ENCODE data around the gene TUBB4B. TPM values are rescaled to one million over a fixed set of nuclear protein-coding genes. Genes with fewer than 3 reads are reported as not detected.

Gene TUBB4B
- total and polyA plus RNA-seq, 10 donors = 55.1 to 137 (median 103) TPM

DNA sequence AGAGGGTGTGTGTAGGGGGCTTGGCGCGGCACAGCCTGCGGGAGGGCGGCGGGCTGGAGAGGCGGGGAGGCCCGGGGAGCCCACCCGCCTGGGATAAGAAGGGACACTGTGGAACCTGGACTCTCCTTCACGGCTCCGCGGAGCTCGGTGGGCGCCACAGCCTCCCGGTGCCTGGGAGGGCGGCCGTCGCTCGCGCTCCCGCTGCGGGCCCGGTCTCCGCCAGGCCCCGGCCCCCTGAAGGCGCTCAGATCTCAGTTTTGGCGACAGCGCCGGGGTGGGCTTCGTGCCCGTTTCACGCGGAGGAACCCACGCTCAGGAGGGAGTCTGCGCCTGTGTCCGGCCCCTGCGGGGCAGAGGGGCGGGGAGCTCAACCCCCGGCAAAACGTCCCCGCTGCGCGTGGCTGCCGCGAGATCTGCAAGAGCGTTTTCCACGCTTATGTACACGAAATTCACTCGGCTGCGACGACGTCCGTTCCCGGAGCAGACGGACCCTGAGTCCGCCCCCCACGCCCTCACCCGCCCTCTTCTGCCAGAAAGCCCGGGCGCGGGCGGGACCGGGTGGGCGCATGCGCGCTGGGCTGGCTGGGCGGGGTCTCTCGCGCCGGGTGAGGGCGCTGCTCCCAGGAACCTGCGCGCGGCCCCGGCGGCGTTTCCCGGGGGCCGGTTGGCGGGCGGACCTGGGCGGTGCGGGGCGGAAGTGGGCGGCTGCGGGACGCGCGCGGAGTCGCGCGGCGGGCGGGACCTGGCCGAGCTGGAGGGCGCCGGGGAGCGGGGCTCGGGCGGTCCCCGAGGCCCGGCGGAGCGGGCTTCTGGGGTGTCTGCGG is 13.7 kb downstream of the TUBB4B start, which contains the start of gene NELFB:
TSS of gene NELFB (plus strand) at position 704 of the 824 bp plus-strand sequence.
- no peaks in the 10 kb centered on the region for H3K9me3 ChIP-seq
- H3K4me3 ChIP-seq = peak within 1 kb of the TSS; percentile 90 to 100 (median 100)
- H3K36me3 ChIP-seq = peaks cover 0 to 35% (median 22%) of the 10 kb centered on the region in 6 donors
- no peaks in the 10 kb centered on the region for H3K27me3 ChIP-seq (replicated peaks in 1 of 7)
- H3K27ac ChIP-seq = peak within 1 kb of the TSS in 7 of 8 donors; percentile 61 to 92 (median 88)
- whole genome bisulfite sequencing, 5 donors = 3 to 8% (median 3%) methylated on average over 35 to 105 of the region's 105 CpGs
- peak; percentile 99 for DNase-seq
- peaks cover 9 to 56% (median 31%) of the 10 kb centered on the region in 6 donors for H3K4me1 ChIP-seq
- intact Hi-C loops (cut with DNase I; ENCODE audit: low total_unique reads) = no loop called here
- TF ChIP-seq POLR2A (IDR thresholded peaks at IDR 0.05) = peak in 1 of 3 donors; percentile 59
- TF ChIP-seq, protein P1, sequence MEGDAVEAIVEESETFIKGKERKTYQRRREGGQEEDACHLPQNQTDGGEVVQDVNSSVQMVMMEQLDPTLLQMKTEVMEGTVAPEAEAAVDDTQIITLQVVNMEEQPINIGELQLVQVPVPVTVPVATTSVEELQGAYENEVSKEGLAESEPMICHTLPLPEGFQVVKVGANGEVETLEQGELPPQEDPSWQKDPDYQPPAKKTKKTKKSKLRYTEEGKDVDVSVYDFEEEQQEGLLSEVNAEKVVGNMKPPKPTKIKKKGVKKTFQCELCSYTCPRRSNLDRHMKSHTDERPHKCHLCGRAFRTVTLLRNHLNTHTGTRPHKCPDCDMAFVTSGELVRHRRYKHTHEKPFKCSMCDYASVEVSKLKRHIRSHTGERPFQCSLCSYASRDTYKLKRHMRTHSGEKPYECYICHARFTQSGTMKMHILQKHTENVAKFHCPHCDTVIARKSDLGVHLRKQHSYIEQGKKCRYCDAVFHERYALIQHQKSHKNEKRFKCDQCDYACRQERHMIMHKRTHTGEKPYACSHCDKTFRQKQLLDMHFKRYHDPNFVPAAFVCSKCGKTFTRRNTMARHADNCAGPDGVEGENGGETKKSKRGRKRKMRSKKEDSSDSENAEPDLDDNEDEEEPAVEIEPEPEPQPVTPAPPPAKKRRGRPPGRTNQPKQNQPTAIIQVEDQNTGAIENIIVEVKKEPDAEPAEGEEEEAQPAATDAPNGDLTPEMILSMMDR (IDR thresholded peaks at IDR 0.05 in 8 of 11, conservative IDR thresholded peaks at IDR 0.05 in 3 of 11) = peak in 3 of 11 experiments; percentile 29 to 42 (median 30)
- TF ChIP-seq POLR2AphosphoS5 (IDR thresholded peaks at IDR 0.05) = peak; percentile 87 to 89 (median 88)

DNA sequence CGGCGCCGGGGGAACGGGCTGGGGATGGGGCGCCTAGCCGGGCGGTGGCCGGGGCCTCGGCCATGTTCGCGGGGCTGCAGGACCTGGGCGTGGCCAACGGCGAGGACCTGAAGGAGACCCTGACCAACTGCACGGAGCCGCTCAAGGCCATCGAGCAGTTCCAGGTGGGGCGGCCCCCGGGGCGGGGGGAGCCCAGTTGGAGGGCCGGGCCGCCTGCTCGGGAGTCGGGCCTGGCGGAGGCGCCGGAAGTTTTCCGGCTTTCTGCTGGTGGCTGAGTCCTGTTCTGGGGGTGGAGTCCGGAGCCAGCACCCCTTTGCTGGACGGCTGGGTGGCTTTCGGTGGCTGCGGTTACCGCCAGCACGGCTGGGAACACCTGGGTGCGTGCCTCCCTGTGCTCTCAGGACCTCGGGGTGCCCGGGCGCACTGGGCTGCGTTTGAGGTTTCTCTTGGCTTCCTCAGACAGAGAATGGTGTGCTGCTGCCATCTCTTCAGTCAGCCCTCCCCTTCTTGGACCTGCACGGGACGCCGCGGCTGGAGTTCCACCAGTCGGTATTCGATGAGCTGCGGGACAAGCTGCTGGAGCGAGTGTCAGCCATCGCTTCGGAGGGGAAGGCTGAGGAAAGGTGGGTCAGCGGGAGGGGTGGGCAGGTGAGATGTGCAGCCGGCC is 14.5 kb downstream of the TUBB4B start:
- no peak for DNase-seq

DNA sequence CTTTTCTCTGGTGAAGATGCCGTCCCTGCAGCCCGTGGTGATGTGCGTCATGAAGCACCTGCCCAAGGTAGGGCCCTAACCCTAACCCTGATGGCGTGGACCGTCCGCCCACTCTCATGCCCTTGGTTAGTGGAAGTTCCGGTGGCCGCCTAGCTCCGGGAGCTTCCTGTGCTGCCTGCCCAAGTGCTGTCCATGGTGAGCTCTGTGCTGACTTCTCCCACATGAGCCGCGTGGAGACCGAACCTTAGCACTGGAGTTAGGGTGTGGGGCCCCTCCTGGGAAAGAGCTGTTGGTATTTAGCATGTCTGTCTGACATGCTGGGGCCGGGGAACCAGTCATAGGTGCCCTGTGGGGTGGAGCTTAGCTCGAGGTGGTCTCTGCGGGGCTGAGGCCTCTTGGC is 15.3 kb downstream of the TUBB4B start:
- H3K4me3 ChIP-seq = peak overlapping the region in 7 of 8 donors; percentile 90 to 100 (median 100)
- DNase-seq = no peak
- no peaks in the 10 kb centered on the region for H3K27me3 ChIP-seq (replicated peaks in 1 of 7)
- TF ChIP-seq POLR2AphosphoS5 (IDR thresholded peaks at IDR 0.05) = no peak
- H3K4me1 ChIP-seq = peaks cover 9 to 56% (median 31%) of the 10 kb centered on the region in 6 donors
- 71 to 83% (median 76%) methylated on average over 11 to 15 of the region's 15 CpGs for WGBS, 5 donors
- peaks cover 0 to 44% (median 22%) of the 10 kb centered on the region in 6 donors for H3K36me3 ChIP-seq
- no peaks in the 10 kb centered on the region for H3K9me3 ChIP-seq
- intact Hi-C loops (cut with DNase I; ENCODE audit: low total_unique reads) = no loop called here
- H3K27ac ChIP-seq = peak overlapping the region in 1 of 8 donors; percentile 92

More for the DNA sequence above, 14.5 kb downstream of the TUBB4B start:
- Histone ChIP-seq H3K27me3 (replicated peaks in 1 of 7) (no peaks in the 10 kb centered on the region), H3K27ac (peak overlapping the region in 7 of 8 donors; percentile 61 to 92 (median 88)), H3K36me3 (peaks cover 0 to 38% (median 22%) of the 10 kb centered on the region in 6 donors), H3K4me1 (peaks cover 9 to 56% (median 31%) of the 10 kb centered on the region in 6 donors), H3K4me3 (peak overlapping the region; percentile 90 to 100 (median 100)), H3K9me3 (no peaks in the 10 kb centered on the region)
- TF ChIP-seq POLR2AphosphoS5 (IDR thresholded peaks at IDR 0.05) = no peak
- TF ChIP-seq, protein P1 (IDR thresholded peaks at IDR 0.05 in 8 of 11, conservative IDR thresholded peaks at IDR 0.05 in 3 of 11) = peak in 1 of 11 experiments; percentile 0
- no peak for TF ChIP-seq POLR2A (IDR thresholded peaks at IDR 0.05)
- 2 to 12% (median 3%) methylated on average over 9 to 51 of the region's 51 CpGs for WGBS, 5 donors
- intact Hi-C loops (cut with DNase I; ENCODE audit: low total_unique reads) = no loop called here

DNA sequence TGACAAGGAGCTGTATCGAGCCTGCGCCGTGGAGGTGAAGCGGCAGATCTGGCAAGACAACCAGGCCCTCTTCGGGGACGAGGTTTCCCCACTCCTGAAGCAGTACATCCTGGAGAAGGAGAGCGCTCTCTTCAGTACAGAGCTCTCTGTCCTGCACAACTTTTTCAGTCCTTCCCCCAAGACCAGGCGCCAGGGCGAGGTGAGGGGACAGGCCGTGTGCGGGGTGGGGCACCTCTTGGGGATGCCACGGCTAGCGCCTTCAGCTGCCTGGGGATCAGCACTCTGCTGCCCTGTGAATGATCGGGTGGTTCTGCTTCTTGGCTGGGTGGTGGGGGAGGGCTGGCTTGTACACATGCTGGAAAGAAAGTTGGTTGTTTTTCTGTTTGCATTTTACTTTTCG is 15.8 kb downstream of the TUBB4B start:
- H3K36me3 ChIP-seq = peaks cover 0 to 49% (median 22%) of the 10 kb centered on the region in 6 donors
- peak overlapping the region in 6 of 8 donors; percentile 90 to 100 (median 100) for H3K4me3 ChIP-seq
- H3K27ac ChIP-seq = peak overlapping the region in 1 of 8 donors; percentile 92
- H3K9me3 ChIP-seq = no peaks in the 10 kb centered on the region
- intact Hi-C loops (cut with DNase I; ENCODE audit: low total_unique reads) = no loop called here
- no peaks in the 10 kb centered on the region for H3K27me3 ChIP-seq (replicated peaks in 1 of 7)
- H3K4me1 ChIP-seq = peaks cover 9 to 56% (median 31%) of the 10 kb centered on the region in 6 donors
- DNase-seq = no peak
- TF ChIP-seq, protein P1 (IDR thresholded peaks at IDR 0.05 in 8 of 11, conservative IDR thresholded peaks at IDR 0.05 in 3 of 11) = no peak
- TF ChIP-seq POLR2AphosphoS5 (IDR thresholded peaks at IDR 0.05) = peak in 1 of 3 donors; percentile 6
- 90 to 95% (median 91%) methylated on average over 15 of the region's 15 CpGs for WGBS, 5 donors
